B cell (primary cell): ENCODE data around the gene AMZ2. TPM values are rescaled to one million over a fixed set of nuclear protein-coding genes. Genes with fewer than 3 reads are reported as not detected.
"Not testable (repeated sequence)": the region's sequence is repeated elsewhere in the genome, so short reads cannot be mapped to it uniquely, and the experiment has no call there.

Experiments
- ATAC-seq: fragments of 200-7000 bp; cut with Tn5 transposase; one replicate; pipeline ENCODE4 v1.10.0; 2021; ENCODE audit warnings: low read depth, mild to moderate bottlenecking, moderate number of reproducible peaks, moderate library complexity
- CTCF ChIA-PET: fragments of 350-600 bp; sonication (Branson Sonifier 250); formaldehyde crosslinking; loops from one replicate; lab custom pipeline; 2021; ENCODE audit warnings: antibody characterized with exemption, inconsistent platforms; lab: Charles Lee
- POLR2A ChIA-PET: fragments of 350-600 bp; sonication (Branson Sonifier 250); formaldehyde crosslinking; loops from one replicate; lab custom pipeline; 2021; ENCODE audit warnings: antibody characterized with exemption; lab: Charles Lee
- DNase-seq: peaks from one replicate; pipeline ENCODE4 v3.0.0; 2013
- H2AFZ ChIP-seq: 2 replicates; pipeline ENCODE4 v1.6.1; 2012; ENCODE audit warnings: mild to moderate bottlenecking, low read depth, low read length; ENCODE audit not compliant: insufficient read depth, poor library complexity, severe bottlenecking
- H3K27ac ChIP-seq, 2 donors: 1 replicate in 1 of 2; 2 replicates in 1 of 2; pipeline ENCODE4 v1.5.1; 2012 to 2013; ENCODE audit warnings: low read length in 2 of 2, mild to moderate bottlenecking in 2 of 2, moderate library complexity in 1 of 2
- H3K27me3 ChIP-seq, 4 experiments: fragments of 200-600 bp in 1 of 4; sonication (generic) in 1 of 4; replicated peaks in 1 of 4; 1 replicate in 2 of 4; 2 replicates in 2 of 4; pipeline versions ENCODE4 v1.6.1 to v1.7.0; 2013 to 2016; ENCODE audit warnings: low read length in 3 of 4, mild to moderate bottlenecking in 2 of 4, mixed read lengths in 1 of 4, moderate library complexity in 1 of 4; ENCODE audit not compliant: insufficient read depth in 4 of 4, control insufficient read depth in 3 of 4; ENCODE audit errors: control extremely low read depth in 1 of 4
- H3K36me3 ChIP-seq, 2 experiments: replicated peaks in 1 of 2; 1 replicate in 1 of 2; 2 replicates in 1 of 2; pipeline versions ENCODE4 v1.6.1 to v1.7.1; 2013; ENCODE audit warnings: low read length in 1 of 2; ENCODE audit not compliant: insufficient read depth in 2 of 2, control insufficient read depth in 1 of 2; ENCODE audit errors: control extremely low read depth in 1 of 2, extremely low read depth in 1 of 2
- H3K4me1 ChIP-seq, 2 donors: fragments of 200-600 bp in 1 of 2; sonication (generic) in 1 of 2; 1 replicate in 1 of 2; 2 replicates in 1 of 2; pipeline versions ENCODE4 v1.5.1 to v1.6.1; 2013 to 2017; ENCODE audit warnings: low read length in 2 of 2; ENCODE audit not compliant: control insufficient read depth in 2 of 2, insufficient read depth in 2 of 2
- H3K4me2 ChIP-seq: replicated peaks from 2 replicates; pipeline ENCODE3; 2012; ENCODE audit warnings: mild to moderate bottlenecking, low read depth, low read length; ENCODE audit not compliant: poor library complexity, severe bottlenecking
- H3K4me3 ChIP-seq, 5 experiments: fragments of 200-600 bp in 1 of 5; sonication (generic) in 1 of 5; 1 replicate in 3 of 5; 2 replicates in 2 of 5; pipeline versions ENCODE4 v1.5.1 to v1.7.0; 2011 to 2016; ENCODE audit warnings: low read length in 4 of 5, mild to moderate bottlenecking in 4 of 5, low read depth in 2 of 5, control low read depth in 1 of 5, moderate library complexity in 1 of 5; ENCODE audit not compliant: insufficient read depth in 1 of 5; ENCODE audit errors: control extremely low read depth in 1 of 5, extremely low read depth in 1 of 5
- H3K79me2 ChIP-seq: fragments of 200-600 bp; sonication (generic); one replicate; pipeline ENCODE4 v1.6.0; 2016; ENCODE audit warnings: low read length; ENCODE audit not compliant: control insufficient read depth, insufficient read depth
- H3K9ac ChIP-seq: fragments of 200-600 bp; sonication (generic); 2 replicates; pipeline ENCODE4 v1.6.1; 2017; ENCODE audit warnings: mild to moderate bottlenecking, low read length, moderate library complexity
- H3K9me3 ChIP-seq, 3 donors: one replicate each; pipeline versions ENCODE4 v1.6.1 to v1.7.1; 2013; ENCODE audit warnings: low read length in 2 of 3; ENCODE audit not compliant: control insufficient read depth in 2 of 3, insufficient read depth in 1 of 3; ENCODE audit errors: control extremely low read depth in 1 of 3
- H4K20me1 ChIP-seq: 2 replicates; pipeline ENCODE4 v1.6.0; 2012; ENCODE audit warnings: mild to moderate bottlenecking, low read length; ENCODE audit not compliant: insufficient read depth, control insufficient read depth, poor library complexity, severe bottlenecking
- H3K27ac Mint-ChIP-seq: one replicate; pipeline ENCODE4 v1.8.0; 2021; ENCODE audit warnings: mixed read lengths
- H3K27me3 Mint-ChIP-seq: one replicate; pipeline ENCODE4 v1.8.0; 2021; ENCODE audit warnings: mixed read lengths
- H3K4me1 Mint-ChIP-seq: one replicate; pipeline ENCODE4 v1.8.0; 2021; ENCODE audit warnings: mixed read lengths
- H3K4me3 Mint-ChIP-seq: one replicate; pipeline ENCODE4 v1.8.0; 2021; ENCODE audit warnings: mixed read lengths
- H3K9me3 Mint-ChIP-seq: one replicate; pipeline ENCODE4 v1.8.0; 2022; ENCODE audit warnings: mixed read lengths; ENCODE audit not compliant: insufficient read depth
- CTCF ChIP-seq: fragments of 200-600 bp; IDR thresholded peaks from one replicate; pipeline ENCODE4 v1.8.0; 2022; ENCODE audit warnings: antibody characterized with exemption, mild to moderate bottlenecking
- EZH2 ChIP-seq: IDR thresholded peaks from 2 replicates; pipeline ENCODE4 v1.6.1; 2012; ENCODE audit warnings: borderline replicate concordance, low read depth, mild to moderate bottlenecking, moderate library complexity, low read length; ENCODE audit not compliant: insufficient read depth, poor library complexity, severe bottlenecking
- WGBS: methylation state at CpG from one replicate; pipeline ENCODE4 v1.1.5; 2013; ENCODE audit warnings: missing lambda C conversion rate; ENCODE audit not compliant: insufficient coverage; 5-methylcytosine and 5-hydroxymethylcytosine counted together
- intact Hi-C: fragments of 100-400 bp; cut with micrococcal nuclease; formaldehyde crosslinking; loops from one replicate; pipeline ENCODE4 v1.10.0; 2022
- polyA plus RNA-seq: library from polyadenylated mRNA; depleted of rRNA; stranded (reverse); fragments of >200 nt; gene quantifications from 2 replicates; pipeline ENCODE4 v1.2.3, GENCODE V29; 2012
- total RNA-seq, 2 donors: library from RNA; stranded (reverse); fragments of 120-200 nt in 1 of 2; gene quantifications; 1 replicate in 1 of 2; 2 replicates in 1 of 2; pipeline versions ENCODE4 v1.2.3 to v1.2.4, GENCODE V29; 2013 to 2022

Gene AMZ2
- total and polyA plus RNA-seq, 2 donors (not counting 1 experiment from before 2014, with no cell fraction given): 64.1 to 70.7 TPM

DNA sequence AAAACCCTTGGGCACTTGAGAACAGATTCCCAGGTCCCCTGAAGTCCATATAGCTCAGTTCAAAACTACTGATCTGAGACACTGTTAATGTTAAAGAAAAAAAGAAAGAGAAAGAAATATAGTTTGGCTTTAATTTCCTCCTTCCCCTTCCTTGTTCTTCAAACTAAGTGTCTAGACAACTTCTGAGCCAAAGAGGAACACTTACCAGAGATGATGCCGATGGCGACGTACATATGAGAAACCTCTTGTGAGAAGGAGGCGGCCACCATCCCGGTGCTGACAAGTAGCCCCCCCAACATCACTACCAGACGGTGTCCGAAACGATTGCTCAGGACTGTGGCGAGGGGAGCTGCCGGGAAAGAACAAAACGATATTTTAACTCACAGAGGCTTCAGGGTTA is 25.9 kb downstream of the AMZ2 start:
- CTCF ChIA-PET: interaction anchor here (1.2 to 1.6 kb wide), 2 partner anchors 125 to 163 kb away, joined by 3 read pairs; no protein-coding TSS in a partner anchor
- DNase-seq (no peak), ATAC-seq (no peak)
- intact Hi-C loops: no loop called here
- Histone ChIP-seq H3K4me2 (no peak overlapping the region), H3K27me3 (no peaks in the 10 kb centered on the region), H3K36me3 (peaks cover 4% of the 10 kb centered on the region in 2 experiments), H3K4me3 (no peak overlapping the region), H3K9ac (no peak overlapping the region), H3K9me3 (peaks cover 0 to 3% (median 0%) of the 10 kb centered on the region in 3 donors), H3K27ac (no peak overlapping the region), H2AFZ (no peak overlapping the region), H3K79me2 (no peaks in the 10 kb centered on the region), H4K20me1 (no peaks in the 10 kb centered on the region), H3K4me1 (no peaks in the 10 kb centered on the region)
- TF ChIP-seq CTCF (no peak), EZH2 (no peak)
- Mint-ChIP-seq H3K9me3 (peaks cover 4% of the 10 kb centered on the region), H3K4me1 (no peaks in the 10 kb centered on the region), H3K27ac (no peak overlapping the region), H3K27me3 (no peaks in the 10 kb centered on the region), H3K4me3 (no peak overlapping the region)
- WGBS: 83% methylated on average over 11 of the region's 11 CpGs
- POLR2A ChIA-PET: no interaction called here

DNA sequence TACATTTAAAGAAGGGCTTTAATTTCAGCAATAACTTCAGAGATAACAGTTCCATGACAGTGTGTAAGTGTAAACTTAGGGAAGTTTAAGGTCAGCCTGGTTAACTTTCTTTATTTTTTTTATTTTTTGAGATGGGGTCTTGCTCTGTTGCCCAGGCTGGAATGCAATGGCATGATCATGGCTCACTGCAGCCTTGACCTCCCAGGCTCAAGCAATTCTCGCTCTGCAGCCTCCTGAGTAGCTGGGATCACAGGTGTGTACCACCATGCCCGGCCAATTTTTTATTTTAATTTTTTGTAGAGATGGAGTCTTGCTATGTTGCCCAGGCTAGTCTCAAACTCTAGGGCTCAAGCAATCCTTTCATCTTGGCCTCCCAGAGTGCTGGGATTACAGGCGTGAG is 28.5 kb downstream of the AMZ2 start:
- H2AFZ ChIP-seq, H3K27ac Mint-ChIP-seq, H3K36me3 ChIP-seq, intact Hi-C loops, H3K27me3 Mint-ChIP-seq, H3K9me3 ChIP-seq, ATAC-seq, DNase-seq, CTCF ChIA-PET, H3K4me1 Mint-ChIP-seq, H3K27me3 ChIP-seq, H3K4me3 ChIP-seq, H3K9me3 Mint-ChIP-seq, H4K20me1 ChIP-seq, H3K79me2 ChIP-seq, H3K4me1 ChIP-seq, H3K27ac ChIP-seq, H3K9ac ChIP-seq, POLR2A ChIA-PET, H3K4me2 ChIP-seq, H3K4me3 Mint-ChIP-seq: not testable (repeated sequence)
- 100% methylated on average over 1 of the region's 3 CpGs for WGBS
